Thyroid gland (tissue), 4 donors: ENCODE measurements around the gene CXCL16.

ENCODE experiments used
- POLR2A ChIP-seq, 2 donors: fragments of 450-650 bp; IDR thresholded peaks; one replicate each; pipeline ENCODE4 v1.6.1; 2017; ENCODE audit warnings: antibody characterized with exemption in 2 of 2, mild to moderate bottlenecking in 2 of 2, moderate library complexity in 1 of 2
- TF ChIP-seq, protein P1 (sequence below), 6 experiments: fragments of 200-600 bp in 3 of 6; fragments of 450-650 bp in 3 of 6; sonication (generic) in 3 of 6; IDR thresholded peaks; one replicate each; pipeline ENCODE4 v1.5.1; 2016 to 2019; ENCODE audit warnings: antibody characterized with exemption in 6 of 6, mild to moderate bottlenecking in 2 of 6, inconsistent platforms in 1 of 6, moderate library complexity in 1 of 6

DNA sequence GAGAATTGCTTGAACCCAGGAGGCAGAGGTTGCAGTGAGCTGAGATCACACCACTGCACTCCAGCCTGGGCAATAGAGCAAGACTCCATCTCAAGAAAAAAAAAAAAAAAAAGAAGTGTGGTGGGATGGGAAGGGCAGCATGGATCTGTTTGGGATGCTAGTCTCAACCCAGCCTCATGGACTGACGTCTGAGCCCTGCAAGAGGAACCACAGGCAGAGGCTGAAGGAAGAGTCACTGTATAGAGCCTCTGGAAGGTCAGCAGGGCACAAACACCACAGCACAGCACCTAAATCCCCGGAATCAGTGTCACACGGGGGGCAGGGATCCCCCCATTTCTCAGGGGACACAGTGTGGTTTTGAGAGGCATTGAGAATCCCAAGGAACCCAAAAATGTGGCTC is 10.9 kb upstream of the CXCL16 start:
- TF ChIP-seq, protein P1, sequence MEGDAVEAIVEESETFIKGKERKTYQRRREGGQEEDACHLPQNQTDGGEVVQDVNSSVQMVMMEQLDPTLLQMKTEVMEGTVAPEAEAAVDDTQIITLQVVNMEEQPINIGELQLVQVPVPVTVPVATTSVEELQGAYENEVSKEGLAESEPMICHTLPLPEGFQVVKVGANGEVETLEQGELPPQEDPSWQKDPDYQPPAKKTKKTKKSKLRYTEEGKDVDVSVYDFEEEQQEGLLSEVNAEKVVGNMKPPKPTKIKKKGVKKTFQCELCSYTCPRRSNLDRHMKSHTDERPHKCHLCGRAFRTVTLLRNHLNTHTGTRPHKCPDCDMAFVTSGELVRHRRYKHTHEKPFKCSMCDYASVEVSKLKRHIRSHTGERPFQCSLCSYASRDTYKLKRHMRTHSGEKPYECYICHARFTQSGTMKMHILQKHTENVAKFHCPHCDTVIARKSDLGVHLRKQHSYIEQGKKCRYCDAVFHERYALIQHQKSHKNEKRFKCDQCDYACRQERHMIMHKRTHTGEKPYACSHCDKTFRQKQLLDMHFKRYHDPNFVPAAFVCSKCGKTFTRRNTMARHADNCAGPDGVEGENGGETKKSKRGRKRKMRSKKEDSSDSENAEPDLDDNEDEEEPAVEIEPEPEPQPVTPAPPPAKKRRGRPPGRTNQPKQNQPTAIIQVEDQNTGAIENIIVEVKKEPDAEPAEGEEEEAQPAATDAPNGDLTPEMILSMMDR (IDR thresholded peaks at IDR 0.05), result no peak
- no peak for TF ChIP-seq POLR2A (IDR thresholded peaks at IDR 0.05)
